CD14-positive monocyte (primary cell): ENCODE data around the gene RAB24. TPM values are rescaled to one million over a fixed set of nuclear protein-coding genes. Genes with fewer than 3 reads are reported as not detected.

Experiments used
- DNase-seq, 3 donors: peaks; one replicate each; pipeline ENCODE4 v3.0.0-alpha.2; 2011 to 2022
- H2AFZ ChIP-seq: 2 replicates; pipeline ENCODE4 v1.6.0; 2012; ENCODE audit warnings: mild to moderate bottlenecking, low read depth, low read length, inconsistent platforms; ENCODE audit not compliant: insufficient read depth, poor library complexity, severe bottlenecking
- H3K27ac ChIP-seq, 2 donors: 1 replicate in 1 of 2; 2 replicates in 1 of 2; pipeline ENCODE4 v1.5.1; 2012 to 2013; ENCODE audit warnings: low read length in 2 of 2, control low read depth in 1 of 2, inconsistent platforms in 1 of 2, low read depth in 1 of 2, mild to moderate bottlenecking in 1 of 2
- H3K27me3 ChIP-seq, 2 donors: one replicate each; pipeline versions ENCODE4 v1.6.0 to v1.6.1; 2011 to 2013; ENCODE audit warnings: low read length in 2 of 2; ENCODE audit not compliant: control insufficient read depth in 2 of 2, insufficient read depth in 2 of 2
- H3K36me3 ChIP-seq, 2 donors: replicated peaks in 1 of 2; 1 replicate in 1 of 2; 2 replicates in 1 of 2; pipeline versions ENCODE4 v1.5.1 to v1.6.1; 2012 to 2013; ENCODE audit warnings: low read length in 2 of 2, control low read depth in 1 of 2, inconsistent platforms in 1 of 2, mild to moderate bottlenecking in 1 of 2; ENCODE audit not compliant: insufficient read depth in 2 of 2, control insufficient read depth in 1 of 2
- H3K4me1 ChIP-seq, 2 donors: 1 replicate in 1 of 2; 2 replicates in 1 of 2; pipeline versions ENCODE4 v1.5.1 to v1.6.1; 2012 to 2013; ENCODE audit warnings: low read length in 2 of 2, control low read depth in 1 of 2, inconsistent platforms in 1 of 2, mild to moderate bottlenecking in 1 of 2, moderate library complexity in 1 of 2; ENCODE audit not compliant: insufficient read depth in 2 of 2, control insufficient read depth in 1 of 2
- H3K4me2 ChIP-seq: replicated peaks from 2 replicates; pipeline ENCODE3; 2012; ENCODE audit warnings: low read length, moderate library complexity, mild to moderate bottlenecking; ENCODE audit not compliant: poor library complexity, severe bottlenecking; ENCODE audit errors: extremely low read depth
- H3K4me3 ChIP-seq, 3 experiments: fragments of 200-600 bp in 1 of 3; sonication (generic) in 1 of 3; replicated peaks in 1 of 3; 1 replicate in 2 of 3; 2 replicates in 1 of 3; pipeline ENCODE4 v1.5.1; 2011 to 2013; ENCODE audit warnings: low read length in 3 of 3, mild to moderate bottlenecking in 3 of 3, control low read depth in 2 of 3, low read depth in 2 of 3, inconsistent platforms in 1 of 3, moderate library complexity in 1 of 3
- H3K79me2 ChIP-seq: 2 replicates; pipeline ENCODE4 v1.6.0; 2012; ENCODE audit warnings: mild to moderate bottlenecking, control low read depth, inconsistent platforms, low read length, moderate library complexity; ENCODE audit not compliant: insufficient read depth
- H3K9ac ChIP-seq: 2 replicates; pipeline ENCODE4 v1.6.0; 2017; ENCODE audit warnings: low read length, mild to moderate bottlenecking; ENCODE audit not compliant: insufficient read depth, poor library complexity, severe bottlenecking
- H3K9me3 ChIP-seq, 2 donors: replicated peaks in 1 of 2; 1 replicate in 1 of 2; 2 replicates in 1 of 2; pipeline versions ENCODE4 v1.5.1 to v1.6.1; 2012 to 2013; ENCODE audit warnings: low read length in 2 of 2, control low read depth in 1 of 2; ENCODE audit not compliant: control insufficient read depth in 1 of 2, insufficient read depth in 1 of 2
- H4K20me1 ChIP-seq: 2 replicates; pipeline ENCODE4 v1.6.0; 2012; ENCODE audit warnings: mild to moderate bottlenecking, low read length, control low read depth, moderate library complexity; ENCODE audit not compliant: insufficient read depth
- H3K27ac Mint-ChIP-seq, 7 donors: one replicate each; pipeline ENCODE4 v1.8.0; 2020; ENCODE audit warnings: mild to moderate bottlenecking in 7 of 7, mixed read lengths in 7 of 7, moderate library complexity in 6 of 7, inconsistent platforms in 2 of 7
- H3K27me3 Mint-ChIP-seq, 3 donors: one replicate each; pipeline ENCODE4 v1.8.0; 2021 to 2022; ENCODE audit warnings: low read depth in 3 of 3, mild to moderate bottlenecking in 3 of 3, mixed read lengths in 3 of 3, moderate library complexity in 3 of 3, inconsistent platforms in 1 of 3
- H3K36me3 Mint-ChIP-seq, 2 donors: one replicate each; pipeline ENCODE4 v1.8.0; 2020; ENCODE audit warnings: mixed read lengths in 2 of 2, inconsistent platforms in 1 of 2, mild to moderate bottlenecking in 1 of 2
- H3K4me1 Mint-ChIP-seq: one replicate; pipeline ENCODE4 v1.8.0; 2020; ENCODE audit warnings: mild to moderate bottlenecking, mixed read lengths
- H3K4me3 Mint-ChIP-seq, 2 donors: one replicate each; pipeline ENCODE4 v1.8.0; 2020; ENCODE audit warnings: mild to moderate bottlenecking in 2 of 2, mixed read lengths in 2 of 2, moderate library complexity in 1 of 2
- H3K9me3 Mint-ChIP-seq, 7 donors: one replicate each; pipeline ENCODE4 v1.8.0; 2020 to 2022; ENCODE audit warnings: mixed read lengths in 7 of 7, mild to moderate bottlenecking in 6 of 7, moderate library complexity in 6 of 7, inconsistent platforms in 2 of 7
- WGBS: methylation state at CpG from one replicate; pipeline ENCODE4 v1.1.5; 2013; ENCODE audit warnings: missing lambda C conversion rate; ENCODE audit not compliant: insufficient coverage; 5-methylcytosine and 5-hydroxymethylcytosine counted together
- intact Hi-C, 2 donors: fragments of 100-400 bp; cut with micrococcal nuclease; formaldehyde crosslinking; loops; one replicate each; pipeline versions ENCODE4 v1.15.0 to v1.15.1; 2023
- polyA plus RNA-seq, 3 donors: library from polyadenylated mRNA; depleted of rRNA in 1 of 3; unstranded in 2 of 3; stranded (reverse) in 1 of 3; fragments of 300-500 nt in 2 of 3; fragments of >200 nt in 1 of 3; fragmentation: Illumina TruSeq in 2 of 3; gene quantifications; 1 replicate in 2 of 3; 2 replicates in 1 of 3; pipeline ENCODE4 v1.2.3, GENCODE V29; 2012 to 2021
- TF ChIP-seq, protein P1 (sequence below): fragments of 200-600 bp; IDR thresholded peaks from one replicate; pipeline ENCODE4 v1.8.0; 2022; ENCODE audit warnings: antibody characterized with exemption, mild to moderate bottlenecking

RAB24 gene
- polyA plus RNA-seq, 3 donors, result 74.3 to 465 (median 94.4) TPM

DNA sequence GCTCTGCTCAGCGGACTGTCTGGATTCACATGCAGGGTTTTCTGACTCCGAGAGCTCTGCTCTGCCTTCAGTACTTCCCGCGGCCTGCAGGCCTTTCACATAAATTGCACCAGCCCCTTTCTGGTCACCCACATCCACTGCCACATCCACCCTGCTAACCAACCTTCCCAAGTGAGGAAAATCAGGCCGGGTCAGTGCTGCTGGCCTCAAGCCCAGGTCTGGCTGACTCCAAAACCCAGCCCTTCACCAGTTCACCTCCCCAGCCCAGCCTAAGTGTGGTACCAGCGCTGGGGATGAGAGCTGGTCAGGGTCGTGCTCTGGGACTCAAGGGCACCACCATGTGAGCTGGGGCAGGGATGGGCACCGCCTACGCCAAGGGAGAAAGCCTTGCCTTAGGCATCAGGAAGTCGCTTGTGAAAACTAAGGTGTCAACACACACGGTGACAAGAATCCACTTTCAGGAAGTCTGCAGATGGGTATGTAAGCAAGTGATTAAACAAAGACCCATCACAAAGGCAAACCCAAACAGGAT is 35.7 kb upstream of the RAB24 start:
- peaks cover 0 to 5% (median 0%) of the 10 kb centered on the region in 3 donors for H3K27me3 Mint-ChIP-seq
- peaks cover 3% of the 10 kb centered on the region for H3K4me1 Mint-ChIP-seq
- H3K9me3 ChIP-seq, result no peaks in the 10 kb centered on the region
- H3K36me3 ChIP-seq, result peaks cover 77 to 88% of the 10 kb centered on the region in 2 donors
- peaks cover 92% of the 10 kb centered on the region for H4K20me1 ChIP-seq
- H2AFZ ChIP-seq, result no peak overlapping the region
- H3K4me1 ChIP-seq, result no peaks in the 10 kb centered on the region
- H3K9ac ChIP-seq, result no peak overlapping the region
- peaks cover 0 to 2% (median 0%) of the 10 kb centered on the region in 7 donors for H3K9me3 Mint-ChIP-seq
- H3K4me3 ChIP-seq, result no peak overlapping the region
- DNase-seq, result no peak
- WGBS, result 90% methylated on average over 10 of the region's 11 CpGs
- peak overlapping the region in 1 of 2 donors; percentile 36 for H3K27ac ChIP-seq
- no peak overlapping the region for H3K4me3 Mint-ChIP-seq
- peaks cover 48% of the 10 kb centered on the region for H3K79me2 ChIP-seq
- H3K36me3 Mint-ChIP-seq, result peaks cover 76 to 94% of the 10 kb centered on the region in 2 donors
- H3K27ac Mint-ChIP-seq, result peak overlapping the region in 3 of 7 donors; percentile 31 to 66 (median 54)
- TF ChIP-seq, protein P1, sequence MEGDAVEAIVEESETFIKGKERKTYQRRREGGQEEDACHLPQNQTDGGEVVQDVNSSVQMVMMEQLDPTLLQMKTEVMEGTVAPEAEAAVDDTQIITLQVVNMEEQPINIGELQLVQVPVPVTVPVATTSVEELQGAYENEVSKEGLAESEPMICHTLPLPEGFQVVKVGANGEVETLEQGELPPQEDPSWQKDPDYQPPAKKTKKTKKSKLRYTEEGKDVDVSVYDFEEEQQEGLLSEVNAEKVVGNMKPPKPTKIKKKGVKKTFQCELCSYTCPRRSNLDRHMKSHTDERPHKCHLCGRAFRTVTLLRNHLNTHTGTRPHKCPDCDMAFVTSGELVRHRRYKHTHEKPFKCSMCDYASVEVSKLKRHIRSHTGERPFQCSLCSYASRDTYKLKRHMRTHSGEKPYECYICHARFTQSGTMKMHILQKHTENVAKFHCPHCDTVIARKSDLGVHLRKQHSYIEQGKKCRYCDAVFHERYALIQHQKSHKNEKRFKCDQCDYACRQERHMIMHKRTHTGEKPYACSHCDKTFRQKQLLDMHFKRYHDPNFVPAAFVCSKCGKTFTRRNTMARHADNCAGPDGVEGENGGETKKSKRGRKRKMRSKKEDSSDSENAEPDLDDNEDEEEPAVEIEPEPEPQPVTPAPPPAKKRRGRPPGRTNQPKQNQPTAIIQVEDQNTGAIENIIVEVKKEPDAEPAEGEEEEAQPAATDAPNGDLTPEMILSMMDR, result no peak
- no peak overlapping the region for H3K4me2 ChIP-seq
- intact Hi-C loops, result no loop called here
- no peaks in the 10 kb centered on the region for H3K27me3 ChIP-seq

DNA sequence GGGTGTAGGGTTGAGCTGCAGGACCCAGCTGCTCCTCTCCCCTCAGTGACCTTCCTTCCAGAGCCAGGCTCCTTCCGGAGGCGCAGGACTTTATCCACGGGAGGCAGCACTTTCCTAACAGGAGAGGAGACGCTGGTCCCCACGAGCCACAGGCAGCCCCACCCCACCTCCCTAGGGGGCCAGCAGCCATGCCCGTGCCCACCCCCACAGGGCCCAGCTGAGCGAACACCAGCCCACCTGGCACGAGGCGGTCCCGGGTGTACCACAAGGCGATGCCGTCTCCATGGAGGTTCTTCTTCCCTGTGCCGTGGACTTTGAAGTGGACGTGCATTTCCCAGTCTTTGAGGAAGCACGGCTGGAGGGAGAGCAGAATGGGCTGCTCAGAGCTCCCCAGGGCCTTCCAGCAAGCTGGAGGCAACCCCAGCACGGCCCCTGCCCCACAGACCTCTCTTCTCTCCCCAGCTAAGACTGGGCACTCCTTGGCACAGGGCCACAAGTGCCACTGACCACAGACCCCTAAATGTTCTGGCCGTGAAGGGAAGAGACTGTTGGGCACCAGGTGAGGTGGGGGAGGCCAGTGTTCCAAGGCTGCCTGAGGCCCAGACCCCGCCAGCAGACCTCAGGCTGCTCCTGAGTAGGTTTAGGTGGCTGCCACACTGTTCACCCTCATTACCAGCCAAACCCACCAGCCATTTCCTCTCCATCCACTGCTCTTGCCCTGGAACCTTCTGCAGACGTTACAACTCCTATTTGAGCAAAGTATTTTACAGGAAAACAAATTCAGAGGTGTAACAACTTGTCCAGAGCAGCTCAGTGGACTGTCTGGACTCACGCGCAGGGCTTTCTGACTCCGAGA is 35.0 kb upstream of the RAB24 start:
- H3K9me3 Mint-ChIP-seq, result peaks cover 0 to 2% (median 0%) of the 10 kb centered on the region in 7 donors
- Histone ChIP-seq H3K4me1 (no peaks in the 10 kb centered on the region), H3K9ac (no peak overlapping the region), H3K79me2 (peaks cover 41% of the 10 kb centered on the region), H3K4me3 (no peak overlapping the region), H2AFZ (no peak overlapping the region), H3K9me3 (no peaks in the 10 kb centered on the region), H3K27me3 (no peaks in the 10 kb centered on the region), H3K4me2 (no peak overlapping the region), H4K20me1 (peaks cover 92% of the 10 kb centered on the region), H3K36me3 (peaks cover 84 to 90% of the 10 kb centered on the region in 2 donors), H3K27ac (no peak overlapping the region)
- intact Hi-C loops, result no loop called here
- peaks cover 0 to 10% (median 0%) of the 10 kb centered on the region in 3 donors for H3K27me3 Mint-ChIP-seq
- 98% methylated on average over 17 of the region's 22 CpGs for WGBS
- H3K27ac Mint-ChIP-seq, result peak overlapping the region in 3 of 7 donors; percentile 31 to 54 (median 52)
- no peak overlapping the region for H3K4me3 Mint-ChIP-seq
- TF ChIP-seq, protein P1, result no peak
- no peak for DNase-seq
- H3K4me1 Mint-ChIP-seq, result peaks cover 5% of the 10 kb centered on the region
- H3K36me3 Mint-ChIP-seq, result peaks cover 79 to 96% of the 10 kb centered on the region in 2 donors
